CD4-positive, alpha-beta T cell treated with Interferon alpha-2 for 1 hour (primary cell): ENCODE data around the gene SLC25A21.
"Not testable (repeated sequence)": the region's sequence is repeated elsewhere in the genome, so short reads cannot be mapped to it uniquely, and the experiment has no call there.

Experiments used
- DNase-seq, 2 donors: peaks; one replicate each; pipeline ENCODE4 v3.0.0-alpha.2; 2020 to 2022

SLC25A21 gene

DNA sequence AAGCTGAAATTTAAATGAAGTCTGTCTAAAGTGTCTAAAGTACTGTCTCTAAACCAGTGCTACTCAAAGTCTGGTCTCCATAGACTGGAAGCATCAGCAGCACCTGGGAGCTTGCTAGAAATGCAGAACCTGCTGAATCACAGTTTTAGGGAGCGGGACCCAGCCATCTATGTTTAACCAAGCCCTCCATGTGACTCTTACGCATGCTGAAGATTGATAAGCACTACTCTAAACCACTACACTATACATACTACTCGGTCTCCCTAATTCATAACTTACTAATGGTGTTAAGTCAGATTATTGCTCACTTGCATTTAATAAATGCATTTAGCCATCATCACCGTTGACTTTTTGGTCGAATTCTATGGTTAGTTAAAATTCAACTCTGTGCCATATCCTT, 88.8 kb downstream of the SLC25A21 start:
- no peak for DNase-seq

DNA sequence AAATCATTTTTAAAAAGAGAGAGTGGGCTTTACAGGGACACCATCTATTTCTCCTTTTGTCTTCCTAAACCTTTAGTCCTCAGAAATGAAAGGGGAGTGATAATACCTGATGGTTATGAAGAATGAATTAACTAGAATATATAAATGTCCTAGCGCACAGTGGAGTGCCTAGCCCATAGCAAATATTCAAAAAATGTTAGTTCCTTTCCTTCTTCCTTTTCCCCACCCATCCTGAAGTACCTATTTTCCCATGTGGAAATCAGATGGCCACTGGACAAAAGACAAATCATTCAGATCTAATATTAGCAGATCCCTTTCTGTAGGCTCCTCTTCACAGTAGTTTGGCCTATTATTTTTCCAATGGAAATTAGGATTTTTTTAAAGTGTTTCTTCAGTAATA, 90.0 kb downstream of the SLC25A21 start:
- DNase-seq: no peak

DNA sequence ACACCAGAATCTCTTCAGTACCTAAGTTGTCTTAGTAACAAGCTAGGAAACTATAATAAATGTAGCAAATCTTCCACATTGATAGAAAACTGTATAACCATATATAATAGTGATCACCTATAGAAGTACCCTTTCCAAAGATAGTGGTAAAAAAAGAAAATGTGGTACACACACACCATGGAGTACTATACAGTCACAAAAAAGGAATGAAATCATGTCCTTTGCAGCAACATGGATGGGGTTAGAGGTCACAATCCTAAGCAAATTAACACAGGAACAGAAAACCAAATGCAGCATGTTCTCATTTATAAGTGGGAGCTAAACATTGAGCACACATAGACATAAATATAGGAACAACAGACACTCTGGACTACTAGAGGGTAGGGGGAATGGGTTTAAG, 90.5 kb downstream of the SLC25A21 start:
- no peak for DNase-seq

DNA sequence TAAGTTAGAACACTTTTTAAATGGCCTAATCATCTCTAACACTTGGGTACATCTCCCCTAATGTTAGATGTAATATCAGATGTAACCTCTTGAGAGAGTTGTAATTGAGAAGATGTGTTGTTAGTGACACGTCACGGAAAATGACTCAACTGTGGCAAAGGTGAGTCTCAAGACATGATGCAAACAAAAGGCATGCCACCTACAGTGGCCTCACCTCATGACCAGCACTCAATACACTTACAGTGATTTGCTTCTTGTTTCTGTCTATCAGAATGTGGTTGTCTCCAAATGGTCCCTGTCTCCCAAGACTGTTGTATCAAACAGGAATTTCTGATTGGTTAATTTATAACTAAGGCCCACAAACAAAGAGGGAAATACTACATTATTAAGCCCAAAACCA, 91.2 kb downstream of the SLC25A21 start:
- DNase-seq: no peak

DNA sequence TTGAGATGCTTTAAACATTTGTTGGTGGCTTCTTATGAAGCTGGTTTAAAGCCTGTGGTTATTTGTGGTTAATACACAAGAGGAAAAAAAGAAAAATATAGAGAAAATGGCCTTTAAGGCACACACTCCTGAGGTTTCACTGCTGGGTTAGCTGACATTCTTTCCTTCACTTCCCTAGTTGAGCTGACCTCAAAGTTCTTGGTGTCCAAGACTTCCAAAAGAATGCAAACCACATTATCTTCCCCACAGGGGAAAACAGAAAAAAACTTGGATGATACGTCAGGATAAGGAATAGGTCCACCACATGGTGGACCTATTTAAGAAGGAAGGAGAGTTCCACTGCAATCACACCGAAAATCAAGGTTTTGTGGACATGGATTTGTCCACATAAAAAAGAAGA, 94.3 kb downstream of the SLC25A21 start:
- no peak for DNase-seq

DNA sequence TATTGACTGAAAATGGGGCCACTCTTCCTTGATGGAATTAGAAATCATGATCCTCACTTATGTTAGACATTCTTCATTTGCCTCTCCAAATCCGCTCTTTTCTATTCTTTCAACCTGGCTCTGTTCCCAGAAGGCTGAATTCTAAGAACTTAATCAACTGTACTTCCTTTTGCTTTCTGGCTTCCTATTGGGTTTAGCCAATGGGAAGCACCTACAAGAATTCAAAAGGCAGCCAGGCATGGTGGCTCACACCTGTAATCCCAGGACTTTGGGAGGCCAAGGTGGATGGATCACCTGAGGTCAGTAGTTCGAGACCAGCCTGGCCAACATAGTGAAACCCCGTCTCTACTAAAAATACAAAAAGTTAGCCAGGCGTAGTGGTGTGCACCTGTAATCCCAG, 98.1 kb downstream of the SLC25A21 start:
- DNase-seq: not testable (repeated sequence)

DNA sequence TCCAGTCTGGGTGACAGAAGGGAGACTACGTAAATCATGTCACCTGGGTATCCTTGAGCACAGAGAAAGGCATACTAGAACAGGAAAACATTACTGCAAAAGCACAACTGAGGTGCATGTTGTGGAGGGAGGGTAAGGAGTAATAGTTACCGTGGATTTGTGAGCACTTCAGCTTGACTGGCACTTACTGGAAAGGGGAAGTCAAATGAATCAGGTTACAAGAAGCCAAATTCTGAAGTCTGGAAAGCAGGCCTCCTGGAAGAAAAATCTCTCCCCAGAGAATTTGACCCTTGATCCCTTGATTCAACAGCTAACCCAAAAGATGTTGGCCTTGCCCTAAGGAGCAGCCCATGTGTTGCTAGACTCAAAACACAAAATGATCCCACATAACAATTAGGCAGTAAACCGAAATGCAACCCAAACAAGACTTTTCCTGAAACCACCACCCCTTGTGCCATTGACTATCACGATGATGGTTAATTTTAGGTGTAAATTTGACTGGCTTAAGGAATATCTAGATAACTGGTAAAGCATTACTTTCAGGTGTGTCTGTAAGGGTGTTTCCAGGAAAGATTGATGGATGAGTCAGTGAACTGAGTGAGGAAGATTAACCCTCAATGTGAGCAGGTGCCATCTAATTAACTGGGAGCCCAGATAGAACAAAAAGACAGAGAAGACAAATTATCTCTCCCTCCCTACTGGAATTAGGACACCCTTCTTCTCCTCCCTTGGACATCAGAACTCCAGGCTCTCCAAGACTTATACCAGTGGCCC, 108.8 kb downstream of the SLC25A21 start:
- no peak for DNase-seq

DNA sequence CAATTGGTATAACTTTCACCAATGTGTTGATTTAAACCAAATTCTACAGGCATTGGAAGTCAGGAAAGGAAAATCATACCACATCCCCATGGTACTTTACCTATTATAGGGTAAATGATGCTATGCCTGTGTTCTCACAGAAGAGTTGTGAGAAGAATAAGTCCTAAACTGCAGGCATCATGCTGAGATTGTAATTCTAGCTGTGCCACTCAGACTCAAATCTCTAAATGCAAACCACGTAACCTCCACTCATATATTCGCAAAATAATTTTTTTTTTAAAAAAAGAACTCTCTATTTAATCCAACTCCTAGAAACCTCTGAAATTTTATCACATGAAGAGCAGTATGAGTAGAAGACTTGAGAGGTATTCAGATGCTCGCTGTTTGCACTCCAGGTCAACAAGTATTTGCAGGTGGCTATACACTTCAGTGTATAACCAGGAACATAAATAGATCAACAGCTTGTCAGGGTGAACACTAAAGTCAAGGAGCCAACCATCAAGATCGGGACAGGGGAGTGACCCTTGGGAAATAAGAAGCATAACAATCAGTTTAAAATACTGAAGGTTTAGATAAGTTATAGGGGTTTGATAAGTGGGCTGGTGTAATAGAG, 110.1 kb downstream of the SLC25A21 start:
- DNase-seq: no peak

DNA sequence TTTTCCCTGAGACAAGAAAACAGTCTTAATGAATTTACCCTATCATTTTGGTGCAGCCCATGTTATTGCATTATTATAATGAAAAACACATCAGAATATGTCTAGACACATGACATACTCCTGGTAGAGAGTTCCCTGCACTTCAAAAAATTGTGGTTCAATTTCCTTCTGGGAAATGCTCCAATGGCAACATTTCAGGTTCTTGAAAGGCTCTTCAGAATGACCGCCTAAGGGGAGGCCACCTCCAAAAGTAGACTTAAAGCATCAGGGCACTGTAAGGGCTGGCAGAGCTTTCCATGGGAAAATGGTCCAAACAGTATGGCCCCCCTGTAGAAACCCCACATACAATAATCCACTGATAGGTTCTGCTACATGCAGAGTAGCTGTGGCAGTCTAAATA, 110.7 kb downstream of the SLC25A21 start:
- DNase-seq: no peak

DNA sequence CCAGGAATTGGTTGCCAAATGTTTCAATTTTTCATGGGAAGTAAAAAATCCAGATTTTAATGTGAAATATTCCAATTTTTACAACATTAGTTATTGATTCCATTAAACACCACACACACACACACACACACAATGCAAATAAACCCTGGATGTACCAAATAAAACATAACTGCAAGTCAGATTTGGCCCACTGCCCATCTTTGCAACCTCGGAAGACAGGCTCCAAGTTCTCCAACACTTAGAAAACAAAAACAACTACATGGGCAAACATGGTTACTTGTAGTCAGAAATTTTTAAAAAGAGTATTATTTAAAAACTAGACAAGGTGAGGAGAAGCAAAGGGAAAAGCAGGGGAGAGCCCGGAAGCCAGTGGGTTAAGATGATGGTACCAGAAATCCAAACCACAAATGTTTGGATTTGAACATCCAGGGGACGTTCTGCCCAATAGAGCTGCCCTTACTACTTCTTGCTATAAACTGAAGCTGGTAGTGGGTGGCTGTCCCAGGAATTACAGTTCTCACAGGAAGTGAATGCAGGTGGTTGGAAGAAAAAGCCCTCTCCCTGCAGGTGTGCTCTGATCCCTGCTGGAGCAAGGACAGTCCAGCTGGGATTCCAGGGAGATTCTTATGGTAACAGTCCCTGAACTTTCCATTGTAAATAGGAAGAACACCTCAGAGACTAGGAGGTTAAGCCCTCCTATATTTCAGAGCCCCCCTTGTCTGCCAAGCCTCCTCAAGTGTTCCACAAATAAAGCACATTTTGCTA, 111.7 kb downstream of the SLC25A21 start:
- no peak for DNase-seq

DNA sequence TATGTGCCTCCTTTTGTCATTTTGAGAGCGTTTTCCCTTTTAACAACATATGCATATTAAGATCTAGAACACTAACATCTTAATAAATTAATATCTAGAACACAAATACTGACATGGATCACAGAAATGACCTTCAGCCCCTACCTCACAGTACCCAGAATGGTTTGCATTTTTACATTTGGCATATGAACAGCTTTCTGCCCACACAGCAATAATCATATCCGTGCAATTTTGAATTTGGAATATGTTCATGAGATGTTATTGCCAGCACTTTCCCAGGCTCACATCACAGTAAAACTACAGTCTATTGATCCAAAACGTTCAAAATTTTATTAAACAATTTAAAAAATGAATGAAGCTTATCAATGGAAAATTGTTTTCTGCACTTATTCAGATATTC, 114.6 kb downstream of the SLC25A21 start:
- DNase-seq: no peak

DNA sequence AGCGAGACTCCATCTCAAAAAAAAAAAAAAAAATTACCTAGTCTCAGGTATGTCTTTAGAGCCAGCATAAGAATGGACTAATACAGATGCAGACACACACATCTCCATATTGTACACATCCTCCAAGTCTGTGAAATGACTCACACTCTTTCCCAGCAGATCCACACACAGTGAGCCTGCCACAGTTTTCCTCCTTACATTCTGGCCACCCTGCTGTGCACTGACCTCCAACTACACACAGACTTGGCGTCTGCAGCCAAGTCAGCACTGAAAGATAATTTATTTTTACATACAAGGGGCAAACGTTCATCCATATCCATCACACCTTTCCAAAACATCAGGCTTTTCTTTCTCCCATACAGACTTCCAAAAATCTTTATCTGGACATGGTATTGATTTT, 115.9 kb downstream of the SLC25A21 start:
- no peak for DNase-seq

DNA sequence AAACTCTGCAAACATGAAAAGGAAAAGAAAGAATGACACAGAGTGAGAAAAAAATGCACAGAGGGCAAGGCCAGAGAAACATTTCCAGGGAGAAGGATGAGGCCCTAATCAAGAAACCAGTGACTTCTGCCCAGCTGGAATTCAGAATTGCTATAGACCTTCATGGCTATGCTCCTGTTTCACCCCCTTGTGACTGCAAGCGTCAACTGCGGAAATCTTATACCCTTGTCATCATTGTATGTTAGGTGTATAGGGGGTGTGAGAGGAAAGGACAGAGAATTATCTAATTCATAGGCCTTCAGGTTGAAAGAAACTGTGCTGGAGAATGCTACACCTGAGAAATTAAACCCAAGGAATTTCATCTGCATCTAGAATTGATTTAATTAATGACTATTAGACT, 117.5 kb downstream of the SLC25A21 start:
- DNase-seq: no peak

DNA sequence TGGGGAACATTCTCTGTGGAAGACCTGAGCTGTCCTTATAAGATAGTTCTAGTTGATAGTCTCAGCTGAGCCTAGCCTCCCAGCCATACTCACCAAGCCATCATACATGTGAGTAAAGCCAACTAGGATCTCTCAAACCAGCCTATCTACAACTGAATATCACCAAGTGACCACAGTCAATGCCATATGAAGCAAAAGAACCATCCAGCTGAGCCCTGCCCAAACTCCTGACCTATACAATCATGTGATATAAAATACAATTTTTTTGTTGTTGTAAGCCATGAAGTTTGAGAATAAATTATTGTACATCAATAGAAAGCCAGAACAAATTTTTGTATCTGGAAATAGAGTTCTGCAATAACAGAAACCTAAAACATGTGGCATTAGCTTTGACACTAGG, 118.3 kb downstream of the SLC25A21 start:
- no peak for DNase-seq

DNA sequence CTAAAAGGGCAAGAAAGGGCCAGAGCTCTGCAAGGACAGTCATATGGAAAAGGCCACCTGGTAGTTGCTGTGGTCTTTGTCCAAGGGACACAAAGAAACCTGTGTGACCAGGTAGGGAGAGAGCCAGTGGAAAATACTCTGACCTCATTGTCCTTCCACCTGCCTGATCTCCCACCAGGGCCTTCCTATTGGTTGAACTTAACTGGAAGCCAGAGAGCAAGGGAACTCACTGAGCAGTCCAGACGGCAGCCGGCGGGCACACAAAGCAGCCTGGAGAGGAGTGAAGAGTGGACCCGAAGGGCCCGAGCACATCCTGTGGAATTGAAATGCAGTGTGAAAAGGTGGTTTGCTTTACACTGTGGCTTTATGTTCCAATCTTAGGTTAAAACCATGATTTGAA, 120.7 kb downstream of the SLC25A21 start:
- DNase-seq: no peak

DNA sequence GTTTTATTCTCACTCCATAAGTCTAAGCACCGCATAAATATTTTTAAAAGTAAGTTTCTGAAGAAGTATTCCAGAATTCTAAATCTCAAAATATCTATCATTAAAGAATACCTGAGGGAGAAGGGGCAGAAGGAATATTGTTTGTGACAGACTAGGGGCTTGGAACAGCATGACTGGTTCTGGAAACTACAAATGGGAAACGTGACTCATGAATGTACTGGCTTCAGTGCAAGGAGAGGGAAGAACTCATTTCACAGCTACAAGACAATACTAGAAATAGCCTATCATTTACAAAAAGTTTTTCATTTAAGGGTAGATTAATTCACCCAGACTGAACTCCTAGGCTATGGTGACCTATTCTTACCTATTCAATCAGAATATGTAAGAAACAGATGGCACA, 121.3 kb downstream of the SLC25A21 start:
- DNase-seq: no peak

DNA sequence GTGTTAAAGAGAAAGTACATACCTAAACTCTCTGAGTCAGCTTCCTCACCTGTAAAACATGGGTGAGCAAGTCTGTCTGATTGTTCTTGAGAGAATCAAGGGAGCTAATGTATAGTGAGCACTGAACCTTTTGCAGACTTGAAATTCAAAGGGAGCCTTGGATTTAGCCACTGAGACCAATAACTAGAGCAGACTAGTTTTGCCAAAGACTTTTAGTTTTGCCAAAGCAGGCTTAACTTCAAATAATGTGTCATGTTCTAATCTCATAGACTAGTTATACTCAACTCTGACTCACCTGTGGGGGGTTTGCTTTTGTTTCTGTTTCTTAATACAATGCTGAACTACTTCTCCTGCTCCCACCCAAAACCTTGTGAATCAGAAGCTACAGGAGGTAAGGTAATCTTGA, 123.7 kb downstream of the SLC25A21 start:
- DNase-seq: no peak

DNA sequence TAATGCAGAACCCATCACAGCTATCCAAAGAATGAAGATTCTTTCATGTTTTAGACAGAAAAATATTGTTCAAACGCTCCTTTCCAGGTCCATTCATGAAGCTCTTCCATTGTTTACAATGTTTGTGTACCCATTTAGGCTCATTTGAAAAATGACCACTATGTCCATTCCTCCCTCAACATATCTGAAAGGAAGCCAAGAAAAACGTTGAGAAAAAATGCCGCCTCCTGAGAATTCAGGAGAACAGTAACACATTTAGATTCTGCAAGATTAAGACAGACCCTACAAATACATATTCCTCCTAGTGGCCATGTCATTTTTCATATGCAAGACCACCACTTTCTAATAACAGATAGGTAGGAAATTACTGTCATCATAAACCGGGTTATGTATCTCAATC, 124.4 kb downstream of the SLC25A21 start:
- DNase-seq: no peak

DNA sequence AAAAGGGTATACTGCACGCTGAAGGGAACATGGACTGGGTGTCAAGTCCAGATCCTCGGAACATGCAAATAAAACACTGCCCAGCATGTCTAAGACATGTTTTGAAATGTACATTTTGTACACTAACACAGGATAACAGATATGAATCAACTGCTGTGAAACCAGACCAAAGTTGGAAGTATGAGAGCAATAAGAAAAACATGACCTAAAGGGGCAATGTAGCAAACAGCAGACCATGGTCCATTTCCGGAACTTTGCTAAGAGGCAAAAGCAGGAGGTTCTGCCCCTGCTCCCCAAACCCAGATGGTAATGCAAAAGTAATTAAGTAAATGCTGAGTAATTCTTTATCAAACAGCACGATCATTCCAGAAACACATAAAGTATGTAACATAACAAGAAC, 125.2 kb downstream of the SLC25A21 start:
- no peak for DNase-seq

DNA sequence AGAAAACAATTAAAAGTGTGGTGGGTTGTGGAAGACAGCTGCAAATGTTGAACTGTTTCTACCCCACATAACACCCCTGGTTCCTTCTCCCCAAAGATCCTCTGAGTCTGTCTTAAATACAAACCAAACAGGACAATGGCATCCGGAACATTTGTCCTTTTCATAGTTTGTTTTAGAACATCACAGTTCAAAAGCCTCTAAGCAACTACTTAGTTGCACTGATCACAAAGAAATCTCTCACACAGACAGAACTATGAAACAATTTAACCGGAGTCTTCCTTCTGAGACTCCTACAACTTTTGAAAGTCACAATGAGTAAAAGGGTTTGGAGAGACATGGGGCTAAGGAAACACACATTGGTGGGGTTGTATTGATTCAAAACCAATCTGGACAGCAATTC, 125.6 kb downstream of the SLC25A21 start:
- no peak for DNase-seq

DNA sequence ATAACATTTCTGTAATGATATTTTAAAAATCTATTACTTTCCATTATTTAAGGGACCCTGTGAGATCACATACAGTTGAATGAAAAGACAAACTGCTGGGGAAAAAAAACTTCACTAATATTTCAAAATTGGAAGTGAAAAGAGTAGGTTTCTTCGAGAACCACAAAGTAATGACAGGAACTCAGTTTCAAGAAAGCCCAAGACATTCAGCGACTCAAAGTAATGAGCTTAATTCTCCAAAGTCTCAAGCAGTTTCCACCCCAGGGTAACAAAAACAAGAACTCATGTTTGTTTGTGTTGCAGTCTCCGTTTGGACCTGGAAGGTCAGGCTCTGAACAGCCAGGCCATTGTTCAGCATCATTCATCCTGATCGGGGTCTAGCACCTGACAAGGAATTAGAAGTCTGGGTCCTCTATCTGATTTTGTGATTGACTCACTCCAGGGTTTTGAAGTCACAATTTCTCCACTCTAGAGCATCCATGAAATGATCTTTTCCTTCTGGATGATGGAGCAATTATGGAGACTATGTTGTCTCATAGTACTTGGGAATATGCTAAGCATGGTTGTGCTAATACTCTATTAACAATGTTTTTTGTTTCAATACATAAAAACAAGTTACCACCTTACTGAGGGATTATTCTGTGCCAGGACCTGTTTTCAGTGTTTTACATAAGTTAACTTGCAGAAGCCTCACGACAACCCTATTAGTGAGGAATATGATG, 126.9 kb downstream of the SLC25A21 start:
- DNase-seq: no peak

DNA sequence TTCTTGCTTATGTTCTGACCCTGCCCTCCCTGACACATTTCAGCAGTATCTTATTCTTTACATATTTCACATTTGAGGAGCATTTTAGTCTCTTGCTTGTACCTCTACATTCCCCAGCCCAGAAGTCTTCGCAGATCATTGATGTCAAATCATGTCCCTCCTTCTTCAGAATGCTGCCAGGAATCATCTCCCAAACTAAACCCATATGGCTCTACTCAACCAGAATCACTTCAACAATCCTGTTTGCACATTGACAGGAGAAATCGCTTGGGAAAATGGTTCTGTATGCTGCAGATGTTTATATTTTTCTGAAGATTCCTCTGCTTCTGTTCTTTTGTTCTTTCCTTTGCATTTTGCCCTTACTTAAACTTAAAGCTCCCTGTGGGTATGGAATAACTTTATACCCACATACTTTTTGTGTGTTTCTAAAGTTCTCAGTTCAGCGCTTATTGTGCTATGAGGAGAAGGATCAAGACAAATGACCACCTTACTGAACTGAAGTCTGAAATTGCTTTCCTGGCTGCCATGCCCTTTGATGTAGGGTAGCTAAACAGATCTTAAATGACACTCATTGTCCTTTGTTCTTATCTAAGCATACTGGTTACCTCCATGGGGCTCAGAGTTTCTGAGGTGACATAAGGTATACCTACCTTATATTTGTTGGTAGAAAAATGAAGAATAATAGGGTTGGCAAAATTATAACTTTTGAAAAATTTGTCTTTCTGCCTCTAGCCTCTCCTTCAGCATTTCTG, 134.6 kb downstream of the SLC25A21 start:
- no peak for DNase-seq
